ENCODE data around the gene MICALL2.

Gene MICALL2

DNA sequence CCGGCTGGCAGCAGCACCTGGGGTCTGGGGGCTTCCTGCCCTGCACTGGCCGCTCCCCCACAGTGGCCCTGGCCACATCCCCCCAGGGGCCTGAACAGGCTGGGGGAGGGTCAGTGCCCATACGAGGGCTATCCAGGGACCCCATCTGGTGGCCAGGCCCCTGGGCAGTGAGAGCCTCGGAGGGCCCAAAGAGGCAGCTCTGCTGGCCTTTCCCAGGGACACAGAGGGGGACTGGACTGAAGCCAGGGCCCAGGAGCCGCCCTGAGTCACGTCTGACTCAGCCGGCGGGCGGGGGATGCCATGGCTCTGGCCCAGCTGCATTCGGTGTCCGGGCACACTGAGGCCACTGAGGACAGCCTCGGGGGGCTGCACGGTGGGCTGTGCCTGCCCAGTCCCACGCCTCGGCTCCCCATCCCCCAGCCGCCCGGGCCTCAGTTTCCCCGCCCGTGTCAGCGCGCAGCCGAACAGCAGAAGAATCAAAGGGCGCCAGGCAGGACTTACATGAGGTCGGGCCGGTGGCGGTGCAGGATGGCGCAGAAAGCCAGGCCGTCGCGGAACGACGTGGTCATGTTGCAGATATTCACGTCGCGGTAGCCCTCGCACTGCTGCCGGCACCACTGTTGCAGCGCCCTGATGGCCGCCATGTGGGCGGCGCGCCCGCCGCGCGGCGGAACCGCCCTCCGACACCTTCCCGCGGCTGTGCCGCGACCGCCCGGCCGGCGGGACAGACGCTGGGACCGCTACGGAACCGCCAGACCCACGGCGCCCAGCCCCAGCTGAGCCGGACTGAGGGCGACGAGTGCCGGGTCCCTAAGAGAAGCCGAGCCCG lies at the start of gene MICALL2:
MICALL2 (minus strand) TSS at position 788 of the 829 bp plus-strand sequence; CDS start at position 644, 144 bp downstream.
- no peak for DNase-seq (ENCODE audit: low spot score)

DNA sequence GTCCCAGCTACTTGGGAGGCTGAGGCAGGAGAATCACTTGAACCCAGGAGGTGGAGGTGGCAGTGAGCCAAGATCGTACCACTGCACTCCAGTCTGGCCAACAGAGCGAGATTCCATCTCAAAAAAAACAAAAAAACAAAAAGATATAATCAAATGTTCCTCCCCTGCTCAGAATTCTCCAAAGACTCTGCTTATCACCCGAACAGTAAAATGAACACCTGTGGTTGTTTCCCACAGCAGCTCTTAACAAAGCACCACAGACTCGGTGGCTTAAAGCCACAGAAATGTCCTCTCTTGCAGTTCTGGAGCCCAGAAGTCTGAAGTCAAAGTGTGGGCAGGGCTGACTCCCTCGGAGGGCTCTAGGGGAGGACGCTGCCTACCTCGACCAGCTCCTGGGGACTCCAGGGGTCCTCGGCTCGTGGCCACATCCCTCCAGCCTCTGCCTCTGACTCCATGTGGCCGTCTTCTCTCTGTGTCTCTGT lies 49.0 kb upstream of the MICALL2 start:
- peak; percentile 89 for DNase-seq (ENCODE audit: low spot score)

DNA sequence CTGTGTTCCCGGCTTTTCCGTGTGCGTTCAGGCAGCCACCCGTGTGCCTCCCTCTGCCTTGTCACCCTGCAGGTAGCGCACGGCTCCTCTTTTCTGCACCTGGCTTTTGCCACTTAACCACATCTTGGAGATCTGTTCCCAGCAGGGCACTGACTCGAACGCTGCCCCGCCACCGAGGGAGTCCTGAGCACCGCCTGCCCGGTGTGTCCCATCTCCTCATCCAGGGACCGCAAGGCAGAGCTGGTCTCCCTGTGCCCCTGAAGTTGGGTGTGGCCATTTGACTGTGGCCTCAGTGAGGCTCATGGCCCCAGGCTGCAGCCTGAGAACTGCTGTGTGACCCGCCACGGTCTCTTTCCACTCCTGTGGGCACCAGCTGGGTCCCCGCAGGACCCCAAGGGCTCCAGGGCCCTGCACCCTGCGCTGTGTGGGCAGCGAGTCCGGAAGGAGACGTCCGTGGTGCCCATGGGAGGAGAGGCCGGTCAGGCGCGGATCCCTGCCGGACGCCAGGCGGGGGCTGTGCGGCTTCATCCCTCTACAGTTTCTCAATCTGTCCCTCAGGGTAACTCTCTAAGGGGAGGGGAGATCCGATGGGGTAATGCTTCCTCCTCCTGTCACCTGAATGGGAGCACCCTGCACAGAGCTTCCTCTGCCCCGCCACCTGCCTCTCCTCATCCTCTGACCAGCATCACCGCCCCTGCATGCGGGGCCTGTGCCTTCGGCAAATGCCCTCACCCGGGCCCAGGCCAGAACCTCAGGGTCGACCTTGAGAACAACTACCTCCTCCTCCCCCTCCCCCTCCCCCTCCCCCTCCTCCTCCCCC lies 46.7 kb upstream of the MICALL2 start:
- peak; percentile 89 for DNase-seq (ENCODE audit: low spot score)

- DNase-seq (ENCODE audit: low spot score): peak; percentile 96
These were observed 44.8 kb upstream of the MICALL2 start, which contains the start of gene INTS1 for GRCh38 chr7:1503816-1504775. Gene INTS1 (minus strand): TSS chr7:1504389. CDS start chr7:1503960, 429 bp downstream.

DNA sequence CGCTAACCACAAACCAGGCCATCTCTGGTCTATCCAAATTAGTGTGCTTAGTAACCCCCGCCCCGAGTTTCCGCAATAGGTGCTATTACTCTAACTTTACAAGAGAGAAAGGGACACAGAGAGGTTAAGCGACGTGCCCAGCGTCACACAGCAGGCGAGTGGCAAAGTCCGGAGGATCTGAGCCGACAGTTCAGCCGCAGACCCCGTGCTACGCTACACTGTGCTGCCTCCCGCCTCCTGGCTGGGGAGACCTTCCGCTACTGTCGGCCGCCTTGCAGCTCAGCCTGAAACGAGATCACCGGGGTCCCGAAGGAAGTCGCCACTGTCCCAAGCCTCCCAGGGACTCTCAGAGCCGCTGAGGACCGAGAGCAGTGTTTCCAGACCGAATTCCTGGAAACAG lies 44.1 kb upstream of the MICALL2 start:
- no peak for DNase-seq (ENCODE audit: low spot score)

DNA sequence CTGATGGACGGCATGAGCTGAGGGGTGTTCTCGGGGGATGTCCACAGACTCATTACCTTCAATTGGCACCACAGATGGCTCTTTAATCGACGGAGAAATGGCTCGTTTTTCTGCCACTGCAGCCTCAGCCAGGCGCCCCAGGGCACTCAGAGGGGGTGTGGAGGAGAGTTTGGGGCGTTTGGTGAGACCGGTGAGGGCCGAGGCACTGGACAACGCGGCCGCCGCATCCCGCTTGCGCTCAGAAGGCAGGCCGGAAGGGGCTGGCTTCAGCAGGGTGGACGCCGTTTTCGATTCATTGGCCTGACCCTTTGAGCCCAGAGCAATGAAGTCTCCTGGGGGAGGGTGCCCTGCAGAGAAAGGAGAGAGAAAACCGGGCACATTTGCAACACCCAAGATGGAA lies 43.6 kb upstream of the MICALL2 start:
- no peak for DNase-seq (ENCODE audit: low spot score)

DNA sequence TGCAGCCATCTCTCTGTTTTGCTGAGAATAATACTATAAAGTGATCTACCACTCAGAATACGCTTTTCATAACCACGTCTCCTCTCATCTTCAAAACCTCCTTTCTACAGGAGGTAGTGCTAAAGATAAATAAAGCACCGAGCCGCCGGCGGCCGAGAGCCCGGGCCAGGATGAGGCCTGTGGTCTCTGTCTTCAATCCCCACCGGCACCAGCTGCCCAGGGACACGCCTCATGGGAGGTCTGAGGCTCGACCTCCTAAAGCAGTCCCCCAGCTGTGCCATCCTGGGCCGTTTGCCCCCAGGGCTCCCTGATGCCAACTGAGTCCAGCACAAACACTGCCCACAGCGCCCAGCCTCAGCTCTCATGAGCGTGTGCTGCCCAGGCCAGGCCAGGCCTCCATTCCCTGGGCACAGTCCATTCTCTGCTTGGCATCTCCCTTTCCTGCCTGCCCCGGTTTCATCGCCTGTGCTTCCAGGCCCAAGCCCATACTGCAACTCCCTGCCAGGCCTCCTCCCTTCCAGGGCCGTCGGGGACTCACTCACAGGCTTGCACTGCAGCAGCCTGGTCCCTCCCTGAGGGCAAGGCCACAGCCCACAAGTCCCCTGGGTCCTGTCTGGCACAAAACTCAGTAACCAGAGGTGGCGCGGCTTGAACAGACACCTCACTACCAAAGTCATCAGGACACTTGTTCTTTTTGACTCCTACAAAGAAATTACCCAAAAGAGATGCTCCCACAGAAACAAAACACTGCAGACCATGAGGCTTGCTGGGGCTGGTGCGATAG lies 42.4 kb upstream of the MICALL2 start:
- DNase-seq (ENCODE audit: low spot score): no peak

- DNase-seq (ENCODE audit: low spot score): no peak
These were observed 41.0 kb upstream of the MICALL2 start for GRCh38 chr7:1500064-1500807.

GRCh38 chr7:1499367-1500029 lies 40.2 kb upstream of the MICALL2 start:
- DNase-seq (ENCODE audit: low spot score): no peak

DNA sequence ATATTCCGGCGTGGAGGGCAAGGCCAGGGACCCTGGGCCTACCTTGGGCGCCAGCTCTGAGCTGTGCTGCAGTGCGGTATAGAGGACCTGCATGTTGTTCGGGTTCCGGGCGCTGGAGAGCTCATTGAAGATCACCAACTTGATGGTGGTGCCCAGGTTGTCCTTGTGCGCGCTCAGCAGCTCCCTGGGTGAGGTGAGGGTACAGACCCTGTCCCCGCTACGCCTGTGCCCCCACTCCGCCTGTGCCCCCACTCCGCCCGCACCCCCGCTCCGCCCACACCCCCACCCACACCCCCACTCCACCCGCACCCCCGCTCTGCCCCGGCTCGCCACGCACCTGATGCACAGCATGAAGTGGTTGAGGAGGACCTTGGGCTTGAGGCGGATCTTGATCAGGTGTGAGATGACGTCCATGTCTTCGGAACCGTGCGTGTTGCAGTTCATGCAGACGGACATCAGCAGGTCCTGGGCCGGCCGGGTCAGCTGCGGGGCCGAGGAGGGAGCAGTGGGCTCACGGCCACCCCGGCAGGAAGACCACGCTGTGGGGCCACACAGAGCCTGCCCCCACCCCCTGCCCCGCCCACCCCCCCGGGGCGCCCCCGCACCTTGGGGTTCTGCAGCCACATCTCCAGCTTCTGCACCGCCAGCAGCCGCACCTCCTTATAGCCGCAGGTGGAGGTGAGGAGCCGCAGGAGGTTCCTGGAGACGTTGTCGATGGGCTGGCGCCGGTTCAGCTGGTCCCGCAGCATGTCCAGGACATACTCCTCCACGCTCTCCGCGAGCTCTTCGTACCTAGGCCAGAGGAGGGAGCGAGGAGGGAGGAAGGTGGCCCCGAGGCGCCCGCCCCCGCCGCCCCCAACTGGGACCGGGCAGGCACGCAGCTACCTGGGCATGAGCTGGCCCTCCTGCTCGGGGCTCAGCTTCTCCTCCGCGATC lies 39.4 kb upstream of the MICALL2 start:
- no peak for DNase-seq (ENCODE audit: low spot score)

- DNase-seq (ENCODE audit: low spot score): no peak
These were observed 38.1 kb upstream of the MICALL2 start for GRCh38 chr7:1497293-1497927.

GRCh38 chr7:1496531-1497292 lies 37.4 kb upstream of the MICALL2 start:
- no peak for DNase-seq (ENCODE audit: low spot score)

GRCh38 chr7:1495564-1496242 lies 36.4 kb upstream of the MICALL2 start:
- no peak for DNase-seq (ENCODE audit: low spot score)

GRCh38 chr7:1494866-1495563 lies 35.7 kb upstream of the MICALL2 start:
- no peak for DNase-seq (ENCODE audit: low spot score)

DNA sequence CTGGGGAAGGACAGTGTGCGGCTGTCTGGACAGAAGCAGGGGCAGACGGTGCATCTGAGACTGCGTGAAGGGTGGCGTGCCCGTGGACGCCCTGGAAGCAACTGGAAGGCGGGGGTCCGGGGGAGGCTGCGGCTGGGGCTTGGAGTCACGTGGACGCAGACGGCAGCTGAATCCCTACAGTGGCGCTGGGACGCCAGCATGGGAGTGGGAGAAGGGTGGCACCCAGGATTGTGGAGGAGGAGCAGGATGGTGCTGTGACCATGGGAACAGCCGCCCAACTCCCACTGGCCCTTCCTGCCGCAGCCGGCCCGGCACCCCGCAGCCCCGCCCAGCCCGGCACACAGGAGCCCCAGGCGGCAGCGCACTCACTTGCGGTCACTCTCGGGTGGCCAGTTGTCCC lies 35.2 kb upstream of the MICALL2 start:
- DNase-seq (ENCODE audit: low spot score): no peak

DNA sequence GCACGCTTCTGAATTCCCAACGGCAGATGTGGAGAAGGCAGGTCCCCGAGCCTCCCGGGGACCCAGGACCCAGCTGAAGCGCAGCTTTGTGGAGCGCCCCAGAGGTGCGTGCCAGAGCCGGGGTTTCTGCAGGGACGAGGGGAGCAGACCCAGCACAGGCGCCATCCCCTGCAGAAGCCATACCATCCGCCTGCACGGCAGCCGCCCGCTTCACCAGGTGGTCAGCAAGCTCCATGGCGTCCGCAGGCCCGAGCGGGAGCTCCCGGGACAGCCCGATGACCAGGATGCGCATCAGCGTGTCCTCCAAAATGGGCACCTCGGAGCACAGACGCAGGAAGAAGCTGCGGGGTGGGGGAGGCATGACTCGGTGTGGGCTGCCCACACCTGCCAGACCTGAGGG lies 34.3 kb upstream of the MICALL2 start:
- no peak for DNase-seq (ENCODE audit: low spot score)

Data from NAMALWA (cell line).